Panc1 (cell line): ENCODE data around the gene TTLL11. TPM values are rescaled to one million over a fixed set of nuclear protein-coding genes. Genes with fewer than 3 reads are reported as not detected.

ENCODE experiments used
- ATAC-seq: fragments of 200-7000 bp; cut with Tn5 transposase; 2 replicates; pipeline ENCODE4 v1.9.1; 2020; ENCODE audit warnings: mild to moderate bottlenecking, moderate library complexity
- BruUV-seq: library from RNA; stranded (reverse); fragments of 400-500 nt; replicated peaks from 2 replicates; lab custom pipeline; 2021; lab: Mats Ljungman, UMichigan
- CTCF ChIA-PET: fragments of 300-600 bp; sonication (Branson Sonifier 250); formaldehyde crosslinking; loops from one replicate; lab custom pipeline; 2022; ENCODE audit warnings: antibody characterized with exemption; lab: Charles Lee
- POLR2A ChIA-PET: fragments of 300-600 bp; sonication (Branson Sonifier 250); formaldehyde crosslinking; loops from one replicate; lab custom pipeline; 2022; ENCODE audit warnings: antibody characterized with exemption; lab: Charles Lee
- DNase-seq: peaks from one replicate; pipeline ENCODE4 v3.0.0-alpha.2; 2010; ENCODE audit warnings: low read depth, low spot score
- H3K27ac ChIP-seq: 2 replicates; pipeline ENCODE4 v1.5.1; 2011; ENCODE audit warnings: mild to moderate bottlenecking, low read length, inconsistent platforms
- H3K27me3 ChIP-seq: fragments of 200-500 bp; sonication (Bioruptor generic); 2 replicates; pipeline ENCODE4 v1.6.0; 2014; ENCODE audit warnings: low read length, inconsistent platforms; ENCODE audit not compliant: control insufficient read depth, insufficient read depth
- H3K36me3 ChIP-seq: fragments of 200-500 bp; sonication (Bioruptor generic); 2 replicates; pipeline ENCODE4 v1.5.1; 2014; ENCODE audit warnings: inconsistent platforms, mild to moderate bottlenecking, low read length, moderate library complexity; ENCODE audit not compliant: control insufficient read depth, insufficient read depth
- H3K4me1 ChIP-seq: 2 replicates; pipeline ENCODE4 v1.5.1; 2011; ENCODE audit warnings: inconsistent platforms, mild to moderate bottlenecking, low read length, moderate library complexity; ENCODE audit not compliant: control insufficient read depth, insufficient read depth
- H3K4me3 ChIP-seq, 2 experiments: 2 replicates each; pipeline ENCODE4 v1.5.1; 2011 to 2012; ENCODE audit warnings: low read depth in 2 of 2, low read length in 2 of 2, mild to moderate bottlenecking in 2 of 2, inconsistent platforms in 1 of 2, moderate library complexity in 1 of 2
- H3K9me3 ChIP-seq: fragments of 200-500 bp; sonication (Bioruptor generic); 2 replicates; pipeline ENCODE4 v1.5.1; 2014; ENCODE audit warnings: low read depth, mild to moderate bottlenecking, inconsistent platforms, low read length, moderate library complexity; ENCODE audit not compliant: control insufficient read depth, insufficient read depth
- CTCF ChIP-seq: fragments of 450-650 bp; IDR thresholded peaks from 2 replicates; pipeline ENCODE4 v1.5.1; 2017; ENCODE audit warnings: mild to moderate bottlenecking
- POLR2AphosphoS5 ChIP-seq: IDR thresholded peaks from 2 replicates; pipeline ENCODE4 v1.6.1; 2012; ENCODE audit warnings: mild to moderate bottlenecking, low read depth, low read length, moderate library complexity
- REST ChIP-seq, 2 experiments: IDR thresholded peaks; 2 replicates each; pipeline ENCODE4 v1.6.1; 2011 to 2012; ENCODE audit warnings: low read depth in 2 of 2, control low read depth in 1 of 2, low read length in 1 of 2, mild to moderate bottlenecking in 1 of 2, moderate library complexity in 1 of 2; ENCODE audit not compliant: insufficient read depth in 1 of 2
- SIN3A ChIP-seq: IDR thresholded peaks from 2 replicates; pipeline ENCODE4 v1.6.1; 2012; ENCODE audit warnings: low read depth, mild to moderate bottlenecking, low read length, moderate library complexity, borderline replicate concordance; ENCODE audit not compliant: insufficient read depth
- TCF7L2 ChIP-seq: IDR thresholded peaks from 2 replicates; pipeline ENCODE4 v1.6.1; 2011; ENCODE audit warnings: mild to moderate bottlenecking, low read depth, low read length, inconsistent platforms
- in situ Hi-C: cut with HindIII; loops from 2 replicates; pipeline ENCODE4 v1.10.0; 2016; ENCODE audit warnings: low sequenced_read_pairs, low pct_unique_long_range_greater_than_20kb
- intact Hi-C: fragments of 100-400 bp; cut with micrococcal nuclease; formaldehyde crosslinking; loops from one replicate; pipeline ENCODE4 v1.10.0; 2022; ENCODE audit not compliant: unreplicated experiment
- total RNA-seq: library from RNA; stranded (reverse); gene quantifications from one replicate; pipeline ENCODE4 v1.2.1, GENCODE V29; 2021; ENCODE audit not compliant: unreplicated experiment

Gene TTLL11
- total RNA-seq, 1 experiment from 2014 or later = 1.1 TPM

GRCh38 chr9:121830441-121831140, 262.5 kb downstream of the TTLL11 start:
- Histone ChIP-seq H3K4me3 (no peak overlapping the region), H3K36me3 (no peaks in the 10 kb centered on the region), H3K4me1 (no peaks in the 10 kb centered on the region), H3K9me3 (no peaks in the 10 kb centered on the region), H3K27me3 (no peaks in the 10 kb centered on the region), H3K27ac (no peak overlapping the region)
- ChIA-PET CTCF (no interaction called here), POLR2A (no interaction called here)
- in situ Hi-C loops (no loop called here), intact Hi-C loops (no loop called here)
- DNase-seq = no peak
- TF ChIP-seq CTCF (no peak), REST (IDR thresholded peaks at IDR 0.05; ENCODE audit: insufficient read depth in 1 of 2, low read depth in 2 of 2, low read length in 1 of 2) (no peak), POLR2AphosphoS5 (no peak), TCF7L2 (no peak), SIN3A (no peak)
- ATAC-seq = no peak
- no TSS peak for BruUV-seq

- ChIA-PET POLR2A (no interaction called here), CTCF (no interaction called here)
- no peaks in the 10 kb centered on the region for H3K36me3 ChIP-seq
- intact Hi-C loops (no loop called here), in situ Hi-C loops (no loop called here)
- no peaks in the 10 kb centered on the region for H3K9me3 ChIP-seq
- no peaks in the 10 kb centered on the region for H3K27me3 ChIP-seq
- TF ChIP-seq CTCF (no peak), SIN3A (no peak), POLR2AphosphoS5 (no peak), TCF7L2 (no peak), REST (IDR thresholded peaks at IDR 0.05; ENCODE audit: insufficient read depth in 1 of 2, low read depth in 2 of 2, low read length in 1 of 2) (no peak)
- no peaks in the 10 kb centered on the region for H3K4me1 ChIP-seq
- no peak overlapping the region for H3K4me3 ChIP-seq
- no peak overlapping the region for H3K27ac ChIP-seq
- BruUV-seq = no TSS peak
- DNase-seq = no peak
- no peak for ATAC-seq
Observed at GRCh38 chr9:121827251-121827967, 265.7 kb downstream of the TTLL11 start.
